ENCODE data around the gene PLCB4. TPM values are rescaled to one million over a fixed set of nuclear protein-coding genes. Genes with fewer than 3 reads are reported as not detected.

The PLCB4 gene
- polyA plus RNA-seq, 1 of the 3 experiments (the other 2 are of a cell fraction), result 5.5 TPM

DNA sequence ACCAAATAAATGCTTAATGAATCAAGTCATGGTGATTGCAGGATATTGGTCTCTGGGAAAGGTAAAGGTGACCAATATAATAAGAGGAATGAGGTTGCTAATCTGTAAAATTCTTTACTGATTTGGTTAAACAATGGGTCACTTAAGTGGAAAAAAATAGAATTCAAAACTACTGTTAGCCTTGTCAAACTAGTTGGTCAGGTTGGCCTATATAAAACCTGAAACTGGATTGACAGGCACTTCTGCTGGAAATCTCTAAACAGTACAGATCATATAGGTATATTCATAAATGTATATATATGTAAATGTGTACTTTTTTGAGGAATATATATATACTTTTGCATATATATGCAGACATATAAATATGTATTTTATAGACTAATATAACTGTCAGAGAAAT lies 19.7 kb downstream of the PLCB4 start:
- CTCF ChIA-PET, result interaction anchor here (1.7 kb wide), 1 partner anchor 9 kb away, joined by 4 read pairs; no protein-coding TSS in a partner anchor
- no peaks in the 10 kb centered on the region for H3K9me2 ChIP-seq
- H2AFZ ChIP-seq (ENCODE audit: low read depth), result no peak overlapping the region
- DNase-seq, result no peak
- H3K4me1 ChIP-seq (ENCODE audit: control insufficient read depth in 1 of 2, insufficient read depth in 2 of 2, low read depth in 1 of 2, low read length in 1 of 2), result peaks cover 5 to 12% of the 10 kb centered on the region in 2 experiments
- H3K9me3 ChIP-seq, result no peaks in the 10 kb centered on the region
- H3F3A ChIP-seq (replicated peaks; ENCODE audit: insufficient read depth), result no peaks in the 10 kb centered on the region
- H3K36me3 ChIP-seq (replicated peaks in 1 of 2; ENCODE audit: control insufficient read depth in 1 of 2, insufficient read depth in 2 of 2, low read length in 1 of 2), result no peaks in the 10 kb centered on the region
- no peaks in the 10 kb centered on the region for H3K27me3 ChIP-seq (ENCODE audit: insufficient read depth)
- TF ChIP-seq RXRA (IDR thresholded peaks at IDR 0.05; ENCODE audit: borderline replicate concordance, low read depth) (no peak), CHD2 (IDR thresholded peaks at IDR 0.05; ENCODE audit: low read length, partially characterized antibody) (no peak), NRF1 (IDR thresholded peaks at IDR 0.05; ENCODE audit: low read depth, low read length) (no peak), RCOR1 (IDR thresholded peaks at IDR 0.05; ENCODE audit: low read length) (no peak), FOXM1 (IDR thresholded peaks at IDR 0.05; ENCODE audit: low read depth) (no peak), TAF1 (IDR thresholded peaks at IDR 0.05; ENCODE audit: borderline replicate concordance, low read depth, low read length) (no peak), MEF2A (IDR thresholded peaks at IDR 0.05; ENCODE audit: borderline replicate concordance, low read depth) (no peak), JUND (IDR thresholded peaks at IDR 0.05) (no peak), TCF12 (IDR thresholded peaks at IDR 0.05) (no peak), SIN3A (IDR thresholded peaks at IDR 0.05; ENCODE audit: borderline replicate concordance, low read depth, low read length) (no peak), EZH2phosphoT487 (IDR thresholded peaks at IDR 0.05; ENCODE audit: borderline replicate concordance, low read depth) (no peak)
- TF ChIP-seq, protein P1, sequence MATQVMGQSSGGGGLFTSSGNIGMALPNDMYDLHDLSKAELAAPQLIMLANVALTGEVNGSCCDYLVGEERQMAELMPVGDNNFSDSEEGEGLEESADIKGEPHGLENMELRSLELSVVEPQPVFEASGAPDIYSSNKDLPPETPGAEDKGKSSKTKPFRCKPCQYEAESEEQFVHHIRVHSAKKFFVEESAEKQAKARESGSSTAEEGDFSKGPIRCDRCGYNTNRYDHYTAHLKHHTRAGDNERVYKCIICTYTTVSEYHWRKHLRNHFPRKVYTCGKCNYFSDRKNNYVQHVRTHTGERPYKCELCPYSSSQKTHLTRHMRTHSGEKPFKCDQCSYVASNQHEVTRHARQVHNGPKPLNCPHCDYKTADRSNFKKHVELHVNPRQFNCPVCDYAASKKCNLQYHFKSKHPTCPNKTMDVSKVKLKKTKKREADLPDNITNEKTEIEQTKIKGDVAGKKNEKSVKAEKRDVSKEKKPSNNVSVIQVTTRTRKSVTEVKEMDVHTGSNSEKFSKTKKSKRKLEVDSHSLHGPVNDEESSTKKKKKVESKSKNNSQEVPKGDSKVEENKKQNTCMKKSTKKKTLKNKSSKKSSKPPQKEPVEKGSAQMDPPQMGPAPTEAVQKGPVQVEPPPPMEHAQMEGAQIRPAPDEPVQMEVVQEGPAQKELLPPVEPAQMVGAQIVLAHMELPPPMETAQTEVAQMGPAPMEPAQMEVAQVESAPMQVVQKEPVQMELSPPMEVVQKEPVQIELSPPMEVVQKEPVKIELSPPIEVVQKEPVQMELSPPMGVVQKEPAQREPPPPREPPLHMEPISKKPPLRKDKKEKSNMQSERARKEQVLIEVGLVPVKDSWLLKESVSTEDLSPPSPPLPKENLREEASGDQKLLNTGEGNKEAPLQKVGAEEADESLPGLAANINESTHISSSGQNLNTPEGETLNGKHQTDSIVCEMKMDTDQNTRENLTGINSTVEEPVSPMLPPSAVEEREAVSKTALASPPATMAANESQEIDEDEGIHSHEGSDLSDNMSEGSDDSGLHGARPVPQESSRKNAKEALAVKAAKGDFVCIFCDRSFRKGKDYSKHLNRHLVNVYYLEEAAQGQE (IDR thresholded peaks at IDR 0.05; ENCODE audit: low read depth, low read length), result no peak
- TF ChIP-seq, protein P2, sequence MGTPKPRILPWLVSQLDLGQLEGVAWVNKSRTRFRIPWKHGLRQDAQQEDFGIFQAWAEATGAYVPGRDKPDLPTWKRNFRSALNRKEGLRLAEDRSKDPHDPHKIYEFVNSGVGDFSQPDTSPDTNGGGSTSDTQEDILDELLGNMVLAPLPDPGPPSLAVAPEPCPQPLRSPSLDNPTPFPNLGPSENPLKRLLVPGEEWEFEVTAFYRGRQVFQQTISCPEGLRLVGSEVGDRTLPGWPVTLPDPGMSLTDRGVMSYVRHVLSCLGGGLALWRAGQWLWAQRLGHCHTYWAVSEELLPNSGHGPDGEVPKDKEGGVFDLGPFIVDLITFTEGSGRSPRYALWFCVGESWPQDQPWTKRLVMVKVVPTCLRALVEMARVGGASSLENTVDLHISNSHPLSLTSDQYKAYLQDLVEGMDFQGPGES (IDR thresholded peaks at IDR 0.05; ENCODE audit: low read depth, low read length), result no peak
- TF ChIP-seq, protein P3, sequence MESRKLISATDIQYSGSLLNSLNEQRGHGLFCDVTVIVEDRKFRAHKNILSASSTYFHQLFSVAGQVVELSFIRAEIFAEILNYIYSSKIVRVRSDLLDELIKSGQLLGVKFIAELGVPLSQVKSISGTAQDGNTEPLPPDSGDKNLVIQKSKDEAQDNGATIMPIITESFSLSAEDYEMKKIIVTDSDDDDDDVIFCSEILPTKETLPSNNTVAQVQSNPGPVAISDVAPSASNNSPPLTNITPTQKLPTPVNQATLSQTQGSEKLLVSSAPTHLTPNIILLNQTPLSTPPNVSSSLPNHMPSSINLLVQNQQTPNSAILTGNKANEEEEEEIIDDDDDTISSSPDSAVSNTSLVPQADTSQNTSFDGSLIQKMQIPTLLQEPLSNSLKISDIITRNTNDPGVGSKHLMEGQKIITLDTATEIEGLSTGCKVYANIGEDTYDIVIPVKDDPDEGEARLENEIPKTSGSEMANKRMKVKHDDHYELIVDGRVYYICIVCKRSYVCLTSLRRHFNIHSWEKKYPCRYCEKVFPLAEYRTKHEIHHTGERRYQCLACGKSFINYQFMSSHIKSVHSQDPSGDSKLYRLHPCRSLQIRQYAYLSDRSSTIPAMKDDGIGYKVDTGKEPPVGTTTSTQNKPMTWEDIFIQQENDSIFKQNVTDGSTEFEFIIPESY (IDR thresholded peaks at IDR 0.05; ENCODE audit: borderline replicate concordance, low read depth), result no peak
- TF ChIP-seq, protein P4, sequence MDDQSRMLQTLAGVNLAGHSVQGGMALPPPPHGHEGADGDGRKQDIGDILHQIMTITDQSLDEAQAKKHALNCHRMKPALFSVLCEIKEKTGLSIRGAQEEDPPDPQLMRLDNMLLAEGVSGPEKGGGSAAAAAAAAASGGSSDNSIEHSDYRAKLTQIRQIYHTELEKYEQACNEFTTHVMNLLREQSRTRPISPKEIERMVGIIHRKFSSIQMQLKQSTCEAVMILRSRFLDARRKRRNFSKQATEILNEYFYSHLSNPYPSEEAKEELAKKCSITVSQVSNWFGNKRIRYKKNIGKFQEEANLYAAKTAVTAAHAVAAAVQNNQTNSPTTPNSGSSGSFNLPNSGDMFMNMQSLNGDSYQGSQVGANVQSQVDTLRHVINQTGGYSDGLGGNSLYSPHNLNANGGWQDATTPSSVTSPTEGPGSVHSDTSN (IDR thresholded peaks at IDR 0.05), result no peak
- peaks cover 8% of the 10 kb centered on the region; the same call in 1 of the 2 replicates for H3K79me2 ChIP-seq (ENCODE audit: insufficient read depth)
- no peak overlapping the region for H3K9ac ChIP-seq
- H4K20me1 ChIP-seq (ENCODE audit: insufficient read depth), result no peaks in the 10 kb centered on the region
- POLR2A ChIA-PET, result no interaction called here
- no peak overlapping the region for H3K4me2 ChIP-seq
- no peak overlapping the region; a peak in 1 of 4 replicates for H3K27ac ChIP-seq (ENCODE audit: low read depth in 2 of 2, low read length in 1 of 2)
- no peak overlapping the region for H3K4me3 ChIP-seq (ENCODE audit: low read depth in 2 of 2, low read length in 1 of 2)

All from SK-N-SH (cell line).